Smooth muscle cell (in vitro differentiated cells): Measurements from ENCODE around the gene LENG8. TPM values are rescaled to one million over a fixed set of nuclear protein-coding genes. Genes with fewer than 3 reads are reported as not detected.

Source experiments
- DNase-seq: peaks from one replicate; lab custom pipeline; 2025; ENCODE audit not compliant: unreplicated experiment; lab: John Stamatoyannopoulos, UW
- H2AFZ ChIP-seq: fragments of 200-600 bp; sonication (generic); 2 replicates; pipeline ENCODE4 v1.6.0; 2016; ENCODE audit warnings: antibody characterized with exemption, low read depth, mild to moderate bottlenecking
- H3F3A ChIP-seq: fragments of 200-600 bp; sonication (generic); 2 replicates; pipeline ENCODE4 v1.6.0; 2017; ENCODE audit warnings: antibody characterized with exemption, low read depth
- H3K27ac ChIP-seq: fragments of 200-600 bp; sonication (generic); 2 replicates; pipeline ENCODE4 v1.5.1; 2016; ENCODE audit warnings: low read depth, mild to moderate bottlenecking
- H3K27me3 ChIP-seq: fragments of 200-600 bp; sonication (generic); 2 replicates; pipeline ENCODE4 v1.6.1; 2016; ENCODE audit warnings: low read depth, mild to moderate bottlenecking
- H3K36me3 ChIP-seq: fragments of 200-600 bp; sonication (generic); 2 replicates; pipeline ENCODE4 v1.5.1; 2016; ENCODE audit warnings: low read depth
- H3K4me1 ChIP-seq: fragments of 200-600 bp; sonication (generic); 2 replicates; pipeline ENCODE4 v1.5.1; 2016; ENCODE audit warnings: low read depth
- H3K4me2 ChIP-seq: fragments of 200-600 bp; sonication (generic); 2 replicates; pipeline ENCODE4 v1.6.0; 2016; ENCODE audit warnings: mild to moderate bottlenecking
- H3K4me3 ChIP-seq: fragments of 200-600 bp; sonication (generic); 2 replicates; pipeline ENCODE4 v1.5.1; 2016; ENCODE audit warnings: mild to moderate bottlenecking
- H3K79me2 ChIP-seq: fragments of 200-600 bp; sonication (generic); 2 replicates; pipeline ENCODE4 v1.6.0; 2016; ENCODE audit warnings: low read depth, mild to moderate bottlenecking
- H3K9ac ChIP-seq: fragments of 200-600 bp; sonication (generic); 2 replicates; pipeline ENCODE4 v1.6.0; 2016; ENCODE audit warnings: low read depth
- H3K9me3 ChIP-seq: fragments of 200-600 bp; sonication (generic); replicated peaks from 2 replicates; pipeline ENCODE4 v1.5.1; 2016; ENCODE audit warnings: low read depth
- H4K20me1 ChIP-seq: fragments of 200-600 bp; sonication (generic); 2 replicates; pipeline ENCODE4 v1.6.0; 2016; ENCODE audit warnings: low read depth
- WGBS: methylation state at CpG from one replicate; pipeline ENCODE4 v1.1.7; 2016; ENCODE audit warnings: low lambda C conversion rate; 5-methylcytosine and 5-hydroxymethylcytosine counted together
- polyA plus RNA-seq: library from polyadenylated mRNA; unstranded; fragments of >200 nt; fragmentation: Nextera tagmentation; extraction: Ambion mirVana; gene quantifications from 2 replicates; pipeline ENCODE4 v1.2.1, GENCODE V29; 2016
- total RNA-seq: library from RNA; depleted of rRNA; stranded (reverse); fragments of >200 nt; gene quantifications from 2 replicates; pipeline ENCODE4 v1.2.3, GENCODE V29; 2014
- TF ChIP-seq, protein P1 (sequence below): fragments of 200-600 bp; sonication (generic); IDR thresholded peaks from 2 replicates; pipeline ENCODE4 v1.5.1; 2017; ENCODE audit warnings: borderline replicate concordance, mild to moderate bottlenecking, antibody characterized with exemption; ENCODE audit not compliant: insufficient read depth, poor library complexity, severe bottlenecking

Gene LENG8
- total and polyA plus RNA-seq, 2 experiments from 2014 or later, result 27.6 to 32.9 TPM

DNA sequence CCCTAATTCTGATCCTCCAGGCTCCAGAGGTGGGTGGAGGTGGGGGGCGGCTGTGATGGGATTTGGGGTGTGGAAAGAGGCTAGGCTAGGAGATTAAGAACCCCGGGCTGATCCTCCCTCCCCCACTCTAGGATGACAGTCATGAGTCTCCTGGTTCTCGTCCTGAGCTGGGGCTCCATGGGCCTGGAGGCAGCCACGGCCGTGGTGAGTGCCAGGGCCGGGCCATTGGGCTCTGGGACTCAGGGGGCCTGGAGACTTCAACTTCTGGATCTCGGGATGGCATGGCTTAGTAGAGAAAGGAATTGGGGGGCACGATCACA, 19.9 kb upstream of the LENG8 start:
- Histone ChIP-seq H3K27ac (no peak overlapping the region), H4K20me1 (peaks cover 4% of the 10 kb centered on the region), H3K4me1 (peaks cover 16% of the 10 kb centered on the region), H3K79me2 (no peaks in the 10 kb centered on the region), H3K9ac (no peak overlapping the region), H3K27me3 (no peaks in the 10 kb centered on the region), H3K36me3 (no peaks in the 10 kb centered on the region), H3K4me3 (no peak overlapping the region), H3K4me2 (no peak overlapping the region), H3K9me3 (no peaks in the 10 kb centered on the region), H2AFZ (no peak overlapping the region), H3F3A (no peaks in the 10 kb centered on the region)
- WGBS, result 73% methylated on average over 8 of the region's 8 CpGs
- DNase-seq, result no peak
- TF ChIP-seq, protein P1, sequence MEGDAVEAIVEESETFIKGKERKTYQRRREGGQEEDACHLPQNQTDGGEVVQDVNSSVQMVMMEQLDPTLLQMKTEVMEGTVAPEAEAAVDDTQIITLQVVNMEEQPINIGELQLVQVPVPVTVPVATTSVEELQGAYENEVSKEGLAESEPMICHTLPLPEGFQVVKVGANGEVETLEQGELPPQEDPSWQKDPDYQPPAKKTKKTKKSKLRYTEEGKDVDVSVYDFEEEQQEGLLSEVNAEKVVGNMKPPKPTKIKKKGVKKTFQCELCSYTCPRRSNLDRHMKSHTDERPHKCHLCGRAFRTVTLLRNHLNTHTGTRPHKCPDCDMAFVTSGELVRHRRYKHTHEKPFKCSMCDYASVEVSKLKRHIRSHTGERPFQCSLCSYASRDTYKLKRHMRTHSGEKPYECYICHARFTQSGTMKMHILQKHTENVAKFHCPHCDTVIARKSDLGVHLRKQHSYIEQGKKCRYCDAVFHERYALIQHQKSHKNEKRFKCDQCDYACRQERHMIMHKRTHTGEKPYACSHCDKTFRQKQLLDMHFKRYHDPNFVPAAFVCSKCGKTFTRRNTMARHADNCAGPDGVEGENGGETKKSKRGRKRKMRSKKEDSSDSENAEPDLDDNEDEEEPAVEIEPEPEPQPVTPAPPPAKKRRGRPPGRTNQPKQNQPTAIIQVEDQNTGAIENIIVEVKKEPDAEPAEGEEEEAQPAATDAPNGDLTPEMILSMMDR, result no peak

DNA sequence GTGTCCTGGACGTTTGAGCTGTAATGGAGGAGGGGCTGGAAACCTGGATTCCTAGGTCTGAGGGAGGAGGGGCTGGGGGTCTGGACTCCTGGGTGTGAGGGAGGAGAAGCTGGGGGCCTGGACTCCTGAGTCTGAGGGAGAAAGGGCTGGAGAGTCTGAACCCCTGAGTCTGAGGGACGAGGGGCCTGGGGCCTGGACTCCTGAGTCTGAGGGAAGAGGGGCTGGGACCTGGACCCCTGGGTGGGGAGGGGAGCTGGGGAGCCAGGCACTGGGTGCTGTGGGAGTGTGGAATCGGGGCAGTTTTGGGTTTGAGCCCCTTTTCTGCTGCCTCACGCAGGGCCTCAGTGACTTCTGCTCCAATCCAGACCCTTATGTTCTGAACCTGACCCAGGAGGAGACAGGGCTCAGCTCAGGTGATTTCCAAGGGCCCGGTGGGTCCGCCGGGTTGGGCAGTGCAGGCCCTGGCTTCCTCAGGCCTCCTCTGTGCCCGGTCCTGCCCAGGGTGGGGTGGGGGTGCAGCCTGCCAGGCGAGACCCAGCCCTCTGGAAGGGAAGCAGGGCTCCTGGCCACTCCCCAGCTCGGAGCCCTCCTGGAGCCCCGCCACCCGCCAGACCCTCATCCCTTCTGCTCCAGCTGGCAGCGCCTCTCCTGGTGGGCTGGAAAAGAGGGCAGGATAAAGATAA, 19.3 kb upstream of the LENG8 start:
- Histone ChIP-seq H4K20me1 (peaks cover 4% of the 10 kb centered on the region), H3K9ac (no peak overlapping the region), H3K27me3 (no peaks in the 10 kb centered on the region), H3K4me3 (no peak overlapping the region), H2AFZ (no peak overlapping the region), H3K4me2 (peak overlapping the region; percentile 81), H3K4me1 (peaks cover 16% of the 10 kb centered on the region), H3K79me2 (no peaks in the 10 kb centered on the region), H3K9me3 (no peaks in the 10 kb centered on the region), H3F3A (no peaks in the 10 kb centered on the region), H3K36me3 (no peaks in the 10 kb centered on the region), H3K27ac (no peak overlapping the region)
- TF ChIP-seq, protein P1, result no peak
- WGBS, result 69% methylated on average over 12 of the region's 13 CpGs
- DNase-seq, result no peak

DNA sequence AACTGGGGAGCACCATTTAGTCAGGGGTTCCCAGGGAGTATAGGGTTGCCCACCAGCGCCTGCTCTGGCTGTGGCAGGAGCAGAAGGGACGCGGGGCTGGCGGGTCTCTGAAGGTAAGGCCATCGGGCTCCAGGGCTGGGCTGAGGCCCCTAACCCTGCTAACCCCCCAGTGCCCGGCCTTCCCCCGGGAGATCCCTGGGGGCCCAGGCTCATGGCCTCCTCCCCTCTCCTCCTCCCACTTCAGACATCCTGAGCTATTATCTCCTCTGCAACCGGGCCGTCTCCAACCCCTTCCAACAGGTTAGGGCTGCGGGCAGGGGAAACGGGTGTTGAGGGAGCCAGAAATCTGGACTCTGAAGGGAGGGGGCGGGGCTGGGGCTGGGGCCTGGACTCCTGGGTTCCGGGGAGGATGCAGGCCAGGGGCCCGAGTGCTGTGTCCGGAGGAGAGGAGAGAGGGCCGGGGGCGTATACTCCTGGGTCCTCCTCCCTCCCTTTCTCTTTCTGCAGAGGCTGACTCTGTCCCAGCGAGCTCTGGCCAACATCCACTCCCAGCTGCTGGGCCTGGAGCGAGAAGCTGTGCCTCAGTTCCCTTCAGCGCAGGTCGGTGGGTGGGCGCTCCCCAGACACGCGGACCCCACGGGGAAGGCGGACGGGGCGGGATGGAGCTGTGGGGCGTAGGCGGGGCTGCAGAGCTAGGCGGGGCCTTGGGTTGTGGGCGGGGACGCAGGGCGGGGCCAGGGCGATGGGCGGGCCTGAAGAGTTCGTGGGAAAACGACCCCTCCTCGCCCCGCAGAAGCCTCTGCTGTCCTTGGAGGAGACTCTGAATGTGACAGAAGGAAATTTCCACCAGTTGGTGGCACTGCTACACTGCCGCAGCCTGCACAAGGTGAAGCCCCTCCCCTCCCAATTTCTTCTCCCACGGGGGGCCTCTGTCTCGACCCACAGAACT, 18.4 kb upstream of the LENG8 start:
- no peak overlapping the region for H3K9ac ChIP-seq
- peak; percentile 16 for DNase-seq
- no peak overlapping the region for H2AFZ ChIP-seq

More for the DNA sequence above, 18.4 kb upstream of the LENG8 start:
- H3K9me3 ChIP-seq, result no peaks in the 10 kb centered on the region
- TF ChIP-seq, protein P1, result no peak
- H3K4me1 ChIP-seq, result peaks cover 16% of the 10 kb centered on the region
- H3K4me3 ChIP-seq, result peak overlapping the region; percentile 43
- H3K36me3 ChIP-seq, result no peaks in the 10 kb centered on the region
- H3F3A ChIP-seq, result no peaks in the 10 kb centered on the region
- H3K4me2 ChIP-seq, result peak overlapping the region; percentile 81
- H3K79me2 ChIP-seq, result no peaks in the 10 kb centered on the region
- peaks cover 10% of the 10 kb centered on the region for H4K20me1 ChIP-seq
- WGBS, result 14% methylated on average over 24 of the region's 43 CpGs
- H3K27ac ChIP-seq, result no peak overlapping the region
- no peaks in the 10 kb centered on the region for H3K27me3 ChIP-seq
